AG09309 (cell line): ENCODE measurements around the gene AGPAT2.

ENCODE experiments used
- DNase-seq: peaks from one replicate; pipeline ENCODE4 v3.0.0-alpha.2; 2010; ENCODE audit warnings: low read depth
- H3K4me3 ChIP-seq: 2 replicates; pipeline ENCODE4 v1.5.1; 2011; ENCODE audit warnings: mild to moderate bottlenecking, low read depth, low read length, moderate library complexity; ENCODE audit not compliant: control insufficient read depth
- TF ChIP-seq, protein P1 (sequence below): IDR thresholded peaks from 2 replicates; pipeline ENCODE4 v1.5.1; 2011; ENCODE audit warnings: mild to moderate bottlenecking, low read depth, low read length, inconsistent platforms; ENCODE audit not compliant: insufficient read depth, control insufficient read depth; ENCODE audit errors: missing control alignments

Gene AGPAT2

GRCh38 chr9:136665704-136666371 is 21.4 kb downstream of the AGPAT2 start:
- H3K4me3 ChIP-seq, result peak overlapping the region; percentile 23
- no peak for DNase-seq
- TF ChIP-seq, protein P1, sequence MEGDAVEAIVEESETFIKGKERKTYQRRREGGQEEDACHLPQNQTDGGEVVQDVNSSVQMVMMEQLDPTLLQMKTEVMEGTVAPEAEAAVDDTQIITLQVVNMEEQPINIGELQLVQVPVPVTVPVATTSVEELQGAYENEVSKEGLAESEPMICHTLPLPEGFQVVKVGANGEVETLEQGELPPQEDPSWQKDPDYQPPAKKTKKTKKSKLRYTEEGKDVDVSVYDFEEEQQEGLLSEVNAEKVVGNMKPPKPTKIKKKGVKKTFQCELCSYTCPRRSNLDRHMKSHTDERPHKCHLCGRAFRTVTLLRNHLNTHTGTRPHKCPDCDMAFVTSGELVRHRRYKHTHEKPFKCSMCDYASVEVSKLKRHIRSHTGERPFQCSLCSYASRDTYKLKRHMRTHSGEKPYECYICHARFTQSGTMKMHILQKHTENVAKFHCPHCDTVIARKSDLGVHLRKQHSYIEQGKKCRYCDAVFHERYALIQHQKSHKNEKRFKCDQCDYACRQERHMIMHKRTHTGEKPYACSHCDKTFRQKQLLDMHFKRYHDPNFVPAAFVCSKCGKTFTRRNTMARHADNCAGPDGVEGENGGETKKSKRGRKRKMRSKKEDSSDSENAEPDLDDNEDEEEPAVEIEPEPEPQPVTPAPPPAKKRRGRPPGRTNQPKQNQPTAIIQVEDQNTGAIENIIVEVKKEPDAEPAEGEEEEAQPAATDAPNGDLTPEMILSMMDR, result peak; percentile 9

GRCh38 chr9:136665111-136665703 is 22.1 kb downstream of the AGPAT2 start:
- H3K4me3 ChIP-seq, result peak overlapping the region; percentile 23
- TF ChIP-seq, protein P1, result no peak
- DNase-seq, result no peak

GRCh38 chr9:136664000-136664915 is 23.0 kb downstream of the AGPAT2 start:
- no peak overlapping the region for H3K4me3 ChIP-seq
- TF ChIP-seq, protein P1, result no peak
- no peak for DNase-seq

- DNase-seq, result no peak
- TF ChIP-seq, protein P1, result no peak
- H3K4me3 ChIP-seq, result no peak within 1 kb of the TSS
Measured at GRCh38 chr9:136662656-136663581, 24.3 kb downstream of the AGPAT2 start, which contains the start of gene EGFL7. TSS of gene EGFL7 (plus strand) at chr9:136662916. CDS start at chr9:136668283, 5,367 bp downstream.

GRCh38 chr9:136662326-136662655 is 25.0 kb downstream of the AGPAT2 start:
- TF ChIP-seq, protein P1, result no peak
- DNase-seq, result no peak
- no peak overlapping the region for H3K4me3 ChIP-seq
